Measurements from ENCODE around the gene TSSK3. TPM values are rescaled to one million over a fixed set of nuclear protein-coding genes. Genes with fewer than 3 reads are reported as not detected.

Gene TSSK3
- total RNA-seq, 2 donors from 2014 or later = 3.4 to 6.4 TPM

GRCh38 chr1:32393136-32393535 lies 30.8 kb downstream of the TSSK3 start:
- Mint-ChIP-seq H3K36me3 (ENCODE audit: low read depth) (peaks cover 14% of the 10 kb centered on the region), H3K4me3 (peak overlapping the region; percentile 96), H3K9me3 (peaks cover 11% of the 10 kb centered on the region), H3K27me3 (ENCODE audit: insufficient read depth) (no peaks in the 10 kb centered on the region), H3K4me1 (peaks cover 11% of the 10 kb centered on the region), H3K27ac (peak overlapping the region; percentile 100)
- Histone ChIP-seq H3K4me3 (ENCODE audit: low read length) (peak overlapping the region; percentile 82), H3K36me3 (ENCODE audit: control insufficient read depth, insufficient read depth, low read length) (peaks cover 47% of the 10 kb centered on the region), H3K4me1 (ENCODE audit: control insufficient read depth, insufficient read depth, low read length) (peaks cover 5% of the 10 kb centered on the region), H3K27ac (ENCODE audit: low read depth, low read length) (no peak overlapping the region), H3K9ac (ENCODE audit: extremely low read depth, low read length, poor library complexity, severe bottlenecking) (peak overlapping the region; percentile 98), H3K9me3 (ENCODE audit: control insufficient read depth, low read length) (peaks cover 6% of the 10 kb centered on the region), H3K27me3 (ENCODE audit: control insufficient read depth, insufficient read depth, low read length, poor library complexity, severe bottlenecking) (no peaks in the 10 kb centered on the region)
- no peak for TF ChIP-seq CTCF (conservative IDR thresholded peaks at IDR 0.05)
- no peak for DNase-seq
- WGBS, 2 experiments (ENCODE audit: insufficient coverage in 1 of 2, insufficient read length in 1 of 2) = 96 to 100% methylated on average over 1 of the region's 1 CpG

GRCh38 chr1:32393832-32394140 lies 31.4 kb downstream of the TSSK3 start:
- H3K4me1 Mint-ChIP-seq = peaks cover 11% of the 10 kb centered on the region
- peaks cover 14% of the 10 kb centered on the region for H3K36me3 Mint-ChIP-seq (ENCODE audit: low read depth)
- 4 to 10% methylated on average over 7 to 15 of the region's 15 CpGs for WGBS, 2 experiments (ENCODE audit: insufficient coverage in 1 of 2, insufficient read length in 1 of 2)
- H3K4me3 ChIP-seq (ENCODE audit: low read length) = peak overlapping the region; percentile 82
- peak overlapping the region; percentile 100 for H3K27ac Mint-ChIP-seq
- H3K9ac ChIP-seq (ENCODE audit: extremely low read depth, low read length, poor library complexity, severe bottlenecking) = peak overlapping the region; percentile 98
- peak overlapping the region; percentile 88 for H3K27ac ChIP-seq (ENCODE audit: low read depth, low read length)
- DNase-seq = no peak
- no peaks in the 10 kb centered on the region for H3K27me3 Mint-ChIP-seq (ENCODE audit: insufficient read depth)
- peak overlapping the region; percentile 96 for H3K4me3 Mint-ChIP-seq
- peaks cover 6% of the 10 kb centered on the region for H3K9me3 ChIP-seq (ENCODE audit: control insufficient read depth, low read length)
- no peaks in the 10 kb centered on the region for H3K27me3 ChIP-seq (ENCODE audit: control insufficient read depth, insufficient read depth, low read length, poor library complexity, severe bottlenecking)
- H3K4me1 ChIP-seq (ENCODE audit: control insufficient read depth, insufficient read depth, low read length) = peaks cover 5% of the 10 kb centered on the region
- peaks cover 11% of the 10 kb centered on the region for H3K9me3 Mint-ChIP-seq
- peaks cover 43% of the 10 kb centered on the region for H3K36me3 ChIP-seq (ENCODE audit: control insufficient read depth, insufficient read depth, low read length)
- no peak for TF ChIP-seq CTCF (conservative IDR thresholded peaks at IDR 0.05)

GRCh38 chr1:32394141-32394889 lies 32.0 kb downstream of the TSSK3 start, which contains the start of gene BSDC1:
Gene BSDC1, minus strand, starts transcription at chr1:32394441. Its CDS starts 27 bp downstream, at chr1:32394414.
- no peak for TF ChIP-seq CTCF (conservative IDR thresholded peaks at IDR 0.05)
- H3K9me3 ChIP-seq (ENCODE audit: control insufficient read depth, low read length) = peaks cover 6% of the 10 kb centered on the region
- H3K27ac ChIP-seq (ENCODE audit: low read depth, low read length) = peak within 1 kb of the TSS; percentile 99
- H3K9ac ChIP-seq (ENCODE audit: extremely low read depth, low read length, poor library complexity, severe bottlenecking) = peak within 1 kb of the TSS; percentile 98
- peaks cover 41% of the 10 kb centered on the region for H3K36me3 ChIP-seq (ENCODE audit: control insufficient read depth, insufficient read depth, low read length)
- Mint-ChIP-seq H3K4me3 (peak within 1 kb of the TSS; percentile 96), H3K4me1 (peaks cover 11% of the 10 kb centered on the region), H3K27me3 (ENCODE audit: insufficient read depth) (no peaks in the 10 kb centered on the region), H3K36me3 (ENCODE audit: low read depth) (peaks cover 14% of the 10 kb centered on the region), H3K27ac (peak within 1 kb of the TSS; percentile 100), H3K9me3 (peaks cover 11% of the 10 kb centered on the region)
- peak; percentile 99 for DNase-seq
- H3K4me3 ChIP-seq (ENCODE audit: low read length) = peak within 1 kb of the TSS; percentile 82
- 0% methylated on average over 24 to 48 of the region's 48 CpGs for WGBS, 2 experiments (ENCODE audit: insufficient coverage in 1 of 2, insufficient read length in 1 of 2)
- H3K4me1 ChIP-seq (ENCODE audit: control insufficient read depth, insufficient read depth, low read length) = peaks cover 5% of the 10 kb centered on the region
- H3K27me3 ChIP-seq (ENCODE audit: control insufficient read depth, insufficient read depth, low read length, poor library complexity, severe bottlenecking) = no peaks in the 10 kb centered on the region
